Caco-2 (cell line): Measurements from ENCODE around the gene ALDH9A1. TPM values are rescaled to one million over a fixed set of nuclear protein-coding genes. Genes with fewer than 3 reads are reported as not detected.

Experiments used
- BruUV-seq: library from RNA; stranded (reverse); fragments of 400-500 nt; replicated peaks from 2 replicates; lab custom pipeline; 2021; lab: Mats Ljungman, UMichigan
- CTCF ChIA-PET: fragments of 300-600 bp; sonication (Branson Sonifier 250); formaldehyde crosslinking; loops from one replicate; lab custom pipeline; 2022; ENCODE audit warnings: antibody characterized with exemption; lab: Charles Lee
- POLR2A ChIA-PET: fragments of 300-600 bp; sonication (Branson Sonifier 250); formaldehyde crosslinking; loops from one replicate; lab custom pipeline; 2022; ENCODE audit warnings: antibody characterized with exemption; lab: Charles Lee
- DNase-seq, 2 experiments: peaks; one replicate each; pipeline versions ENCODE4 v3.0.0 to v3.0.0-alpha.2; 2020 to 2022
- H3K27me3 ChIP-seq: replicated peaks from 2 replicates; pipeline ENCODE4 v1.6.0; 2011; ENCODE audit warnings: low read length; ENCODE audit not compliant: control insufficient read depth, insufficient read depth
- H3K36me3 ChIP-seq: 2 replicates; pipeline ENCODE4 v1.5.1; 2011; ENCODE audit warnings: low read length; ENCODE audit not compliant: control insufficient read depth, insufficient read depth
- H3K4me1 ChIP-seq: fragments of 250-450 bp; sonication (Bioruptor Pico); 2 replicates; pipeline ENCODE4 v1.5.1; 2020; ENCODE audit warnings: mild to moderate bottlenecking
- H3K4me3 ChIP-seq: 2 replicates; pipeline ENCODE4 v1.5.1; 2011; ENCODE audit warnings: low read depth, mild to moderate bottlenecking, control low read depth, low read length
- H3K9me3 ChIP-seq: fragments of 250-450 bp; sonication (Bioruptor Pico); 2 replicates; pipeline ENCODE4 v1.5.1; 2020; ENCODE audit warnings: mild to moderate bottlenecking, moderate library complexity
- H3K27ac Mint-ChIP-seq: one replicate; pipeline ENCODE4 v1.8.0; 2022; ENCODE audit warnings: mixed read lengths; ENCODE audit not compliant: unreplicated experiment
- H3K27me3 Mint-ChIP-seq: one replicate; pipeline ENCODE4 v1.8.0; 2022; ENCODE audit warnings: mixed read lengths; ENCODE audit not compliant: insufficient read depth, unreplicated experiment
- H3K36me3 Mint-ChIP-seq: one replicate; pipeline ENCODE4 v1.8.0; 2022; ENCODE audit warnings: mild to moderate bottlenecking, mixed read lengths; ENCODE audit not compliant: insufficient read depth, unreplicated experiment
- H3K4me1 Mint-ChIP-seq: one replicate; pipeline ENCODE4 v1.8.0; 2022; ENCODE audit warnings: low read depth, mixed read lengths; ENCODE audit not compliant: unreplicated experiment
- H3K4me3 Mint-ChIP-seq: one replicate; pipeline ENCODE4 v1.8.0; 2022; ENCODE audit warnings: mild to moderate bottlenecking, moderate library complexity, mixed read lengths; ENCODE audit not compliant: unreplicated experiment
- H3K9me3 Mint-ChIP-seq: one replicate; pipeline ENCODE4 v1.8.0; 2022; ENCODE audit warnings: mixed read lengths; ENCODE audit not compliant: unreplicated experiment
- CTCF ChIP-seq, 2 experiments: fragments of 200-600 bp in 1 of 2; IDR thresholded peaks; 1 replicate in 1 of 2; 2 replicates in 1 of 2; pipeline versions ENCODE4 v1.5.1 to v1.8.0; 2011 to 2022; ENCODE audit warnings: antibody characterized with exemption in 1 of 2, control low read depth in 1 of 2, inconsistent platforms in 1 of 2, low read depth in 1 of 2, low read length in 1 of 2, mild to moderate bottlenecking in 1 of 2, moderate library complexity in 1 of 2; ENCODE audit not compliant: insufficient read depth in 1 of 2, severe bottlenecking in 1 of 2, unreplicated experiment in 1 of 2
- intact Hi-C: fragments of 100-400 bp; cut with micrococcal nuclease; formaldehyde crosslinking; loops from one replicate; pipeline ENCODE4 v1.10.0; 2022; ENCODE audit not compliant: unreplicated experiment
- total RNA-seq: library from RNA; stranded (reverse); gene quantifications from 2 replicates; pipeline ENCODE4 v1.2.3, GENCODE V29; 2022

Gene ALDH9A1
- total RNA-seq, 1 experiment from 2014 or later: 33.9 TPM

DNA sequence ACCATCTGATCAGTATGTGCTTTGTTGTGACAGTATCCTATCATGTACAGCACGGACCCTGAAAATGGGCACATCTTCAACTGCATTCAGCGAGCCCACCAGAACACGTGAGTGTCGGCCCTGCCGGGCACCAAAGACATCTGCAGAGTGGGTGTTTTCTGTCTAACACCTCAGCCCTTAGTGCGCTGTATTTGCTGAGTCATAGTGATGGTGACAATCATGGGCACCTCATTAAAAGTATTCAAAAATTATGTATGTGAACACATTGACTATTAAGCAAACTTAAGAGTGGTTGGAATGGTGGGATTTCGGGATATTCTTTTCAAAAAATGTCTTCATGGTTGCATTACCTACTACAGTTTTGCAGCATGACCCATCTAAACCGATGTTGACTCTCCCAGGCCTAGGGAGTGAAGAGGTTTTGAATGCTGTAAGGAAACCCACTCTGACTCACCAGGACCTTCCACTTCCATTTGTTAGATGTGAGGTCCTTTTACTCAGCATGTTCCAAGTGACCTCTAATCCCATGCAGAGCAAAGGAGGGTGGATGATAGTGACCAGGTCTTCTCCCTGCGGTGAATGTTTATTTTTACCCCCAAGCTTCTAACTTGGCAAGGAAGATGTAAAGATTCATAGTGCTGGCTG, 47.3 kb downstream of the ALDH9A1 start:
- H3K27ac Mint-ChIP-seq: no peak overlapping the region
- H3K36me3 Mint-ChIP-seq: peaks cover 41% of the 10 kb centered on the region
- Histone ChIP-seq H3K4me3 (no peak overlapping the region), H3K4me1 (peaks cover 9% of the 10 kb centered on the region; the same call in 1 of the 2 replicates), H3K9me3 (no peaks in the 10 kb centered on the region), H3K27me3 (no peaks in the 10 kb centered on the region), H3K36me3 (0 out of 2 replicates have a peak, but pooled peaks cover 2% of the 10 kb centered on the region)
- BruUV-seq: no TSS peak
- no peak overlapping the region for H3K4me3 Mint-ChIP-seq
- H3K4me1 Mint-ChIP-seq: no peaks in the 10 kb centered on the region
- ChIA-PET POLR2A (no interaction called here), CTCF (no interaction called here)
- no peak for TF ChIP-seq CTCF (IDR thresholded peaks at IDR 0.05; ENCODE audit: insufficient read depth in 1 of 2, low read depth in 1 of 2, low read length in 1 of 2, severe bottlenecking in 1 of 2, unreplicated experiment in 1 of 2)
- intact Hi-C loops: no loop called here
- H3K9me3 Mint-ChIP-seq: no peaks in the 10 kb centered on the region
- H3K27me3 Mint-ChIP-seq: no peaks in the 10 kb centered on the region
- DNase-seq: no peak

- Histone ChIP-seq H3K4me3 (no peak overlapping the region), H3K27me3 (no peaks in the 10 kb centered on the region), H3K4me1 (peaks cover 17% of the 10 kb centered on the region; the same call in 1 of the 2 replicates), H3K36me3 (0 out of 2 replicates have a peak, but pooled peaks cover 2% of the 10 kb centered on the region), H3K9me3 (no peaks in the 10 kb centered on the region)
- Mint-ChIP-seq H3K27me3 (no peaks in the 10 kb centered on the region), H3K27ac (no peak overlapping the region), H3K4me1 (no peaks in the 10 kb centered on the region), H3K36me3 (peaks cover 32% of the 10 kb centered on the region), H3K9me3 (no peaks in the 10 kb centered on the region), H3K4me3 (no peak overlapping the region)
- no peak for TF ChIP-seq CTCF (IDR thresholded peaks at IDR 0.05; ENCODE audit: insufficient read depth in 1 of 2, low read depth in 1 of 2, low read length in 1 of 2, severe bottlenecking in 1 of 2, unreplicated experiment in 1 of 2)
- POLR2A ChIA-PET: no interaction called here
- no peak for DNase-seq
- intact Hi-C loops: no loop called here
- CTCF ChIA-PET: no interaction called here
- no TSS peak for BruUV-seq
Measured at GRCh38 chr1:165648919-165649572, 49.3 kb downstream of the ALDH9A1 start.

GRCh38 chr1:165647970-165648369, 50.4 kb downstream of the ALDH9A1 start:
- H3K36me3 Mint-ChIP-seq: peaks cover 27% of the 10 kb centered on the region
- 0 out of 2 replicates have a peak, but pooled peaks cover 2% of the 10 kb centered on the region for H3K36me3 ChIP-seq
- BruUV-seq: no TSS peak
- no peak for DNase-seq
- H3K27ac Mint-ChIP-seq: no peak overlapping the region
- ChIA-PET CTCF (interaction anchor here (1.4 kb wide), 1 partner anchor 50 kb away, joined by 7 read pairs; no protein-coding TSS in a partner anchor), POLR2A (interaction anchor here (0.8 to 2.0 kb wide), 2 partner anchors 10 to 17 kb away, joined by 3 to 4 read pairs; partner anchors contain the start of gene MGST3)
- no peaks in the 10 kb centered on the region for H3K27me3 Mint-ChIP-seq
- H3K9me3 ChIP-seq: no peaks in the 10 kb centered on the region
- TF ChIP-seq CTCF (IDR thresholded peaks at IDR 0.05; ENCODE audit: insufficient read depth in 1 of 2, low read depth in 1 of 2, low read length in 1 of 2, severe bottlenecking in 1 of 2, unreplicated experiment in 1 of 2): no peak
- peaks cover 17% of the 10 kb centered on the region; the same call in 1 of the 2 replicates for H3K4me1 ChIP-seq
- no peaks in the 10 kb centered on the region for H3K4me1 Mint-ChIP-seq
- H3K4me3 ChIP-seq: no peak overlapping the region
- H3K27me3 ChIP-seq: no peaks in the 10 kb centered on the region
- intact Hi-C loops: no loop called here
- H3K4me3 Mint-ChIP-seq: no peak overlapping the region
- H3K9me3 Mint-ChIP-seq: no peaks in the 10 kb centered on the region
